ENCODE data around the gene TMEM9B.

TMEM9B gene

GRCh38 chr11:8917157-8917825 lies 47.0 kb downstream of the TMEM9B start:
- Histone ChIP-seq H3K4me3 (ENCODE audit: low read depth, low read length) (no peak overlapping the region), H3K4me1 (no peaks in the 10 kb centered on the region; the same call in 1 of the 2 replicates), H3K27me3 (no peaks in the 10 kb centered on the region), H3K36me3 (no peaks in the 10 kb centered on the region; the same call in 1 of the 2 replicates), H3K9me3 (no peaks in the 10 kb centered on the region)
- DNase-seq, result no peak
- no peak for TF ChIP-seq CTCF (IDR thresholded peaks at IDR 0.05; ENCODE audit: low read depth, low read length)

- Histone ChIP-seq H3K9me3 (no peaks in the 10 kb centered on the region), H3K4me3 (ENCODE audit: low read depth, low read length) (no peak overlapping the region), H3K36me3 (no peaks in the 10 kb centered on the region; the same call in 1 of the 2 replicates), H3K27me3 (no peaks in the 10 kb centered on the region), H3K4me1 (no peaks in the 10 kb centered on the region; the same call in 1 of the 2 replicates)
- DNase-seq, result no peak
- TF ChIP-seq CTCF (IDR thresholded peaks at IDR 0.05; ENCODE audit: low read depth, low read length), result no peak
These were observed 49.6 kb downstream of the TMEM9B start for GRCh38 chr11:8914661-8915018.

GRCh38 chr11:8913961-8914660 lies 50.1 kb downstream of the TMEM9B start:
- DNase-seq, result peak; percentile 46
- peak; percentile 72 for TF ChIP-seq CTCF (IDR thresholded peaks at IDR 0.05; ENCODE audit: low read depth, low read length)
- H3K9me3 ChIP-seq, result no peaks in the 10 kb centered on the region
- no peak overlapping the region for H3K4me3 ChIP-seq (ENCODE audit: low read depth, low read length)
- H3K4me1 ChIP-seq, result no peaks in the 10 kb centered on the region; the same call in 1 of the 2 replicates
- no peaks in the 10 kb centered on the region; the same call in 1 of the 2 replicates for H3K36me3 ChIP-seq
- no peaks in the 10 kb centered on the region for H3K27me3 ChIP-seq

- peak; percentile 96 for DNase-seq
- Histone ChIP-seq H3K27me3 (no peaks in the 10 kb centered on the region), H3K36me3 (no peaks in the 10 kb centered on the region), H3K4me1 (no peaks in the 10 kb centered on the region; the same call in 1 of the 2 replicates), H3K4me3 (ENCODE audit: low read depth, low read length) (peak within 1 kb of the TSS; percentile 71), H3K9me3 (no peaks in the 10 kb centered on the region)
- TF ChIP-seq CTCF (IDR thresholded peaks at IDR 0.05; ENCODE audit: low read depth, low read length), result no peak
These were observed 53.0 kb downstream of the TMEM9B start, which contains the start of gene AKIP1 for GRCh38 chr11:8911029-8911823. Gene AKIP1, plus strand, starts transcription at chr11:8911189. Its CDS starts 261 bp downstream, at chr11:8911450.

- Histone ChIP-seq H3K36me3 (no peaks in the 10 kb centered on the region), H3K27me3 (no peaks in the 10 kb centered on the region), H3K4me1 (no peaks in the 10 kb centered on the region; the same call in 1 of the 2 replicates), H3K4me3 (ENCODE audit: low read depth, low read length) (peak overlapping the region; percentile 56), H3K9me3 (no peaks in the 10 kb centered on the region)
- DNase-seq, result no peak
- TF ChIP-seq CTCF (IDR thresholded peaks at IDR 0.05; ENCODE audit: low read depth, low read length), result no peak
These were observed 53.6 kb downstream of the TMEM9B start for GRCh38 chr11:8910649-8911026.

Measured in BE2C (cell line).